GM21360 (cell line): Measurements from ENCODE around the gene SPRED2.

Source experiments
- ATAC-seq: cut with Tn5 transposase; IDR thresholded peaks from one replicate; pipeline ENCODE4 v1.9.1; 2021; ENCODE audit warnings: mild to moderate bottlenecking, moderate library complexity; ENCODE audit not compliant: unreplicated experiment

Gene SPRED2

GRCh38 chr2:65442420-65443020 is 10.1 kb upstream of the SPRED2 start:
- no peak for ATAC-seq

GRCh38 chr2:65438137-65438899 is 5.9 kb upstream of the SPRED2 start:
- ATAC-seq, result no peak

DNA sequence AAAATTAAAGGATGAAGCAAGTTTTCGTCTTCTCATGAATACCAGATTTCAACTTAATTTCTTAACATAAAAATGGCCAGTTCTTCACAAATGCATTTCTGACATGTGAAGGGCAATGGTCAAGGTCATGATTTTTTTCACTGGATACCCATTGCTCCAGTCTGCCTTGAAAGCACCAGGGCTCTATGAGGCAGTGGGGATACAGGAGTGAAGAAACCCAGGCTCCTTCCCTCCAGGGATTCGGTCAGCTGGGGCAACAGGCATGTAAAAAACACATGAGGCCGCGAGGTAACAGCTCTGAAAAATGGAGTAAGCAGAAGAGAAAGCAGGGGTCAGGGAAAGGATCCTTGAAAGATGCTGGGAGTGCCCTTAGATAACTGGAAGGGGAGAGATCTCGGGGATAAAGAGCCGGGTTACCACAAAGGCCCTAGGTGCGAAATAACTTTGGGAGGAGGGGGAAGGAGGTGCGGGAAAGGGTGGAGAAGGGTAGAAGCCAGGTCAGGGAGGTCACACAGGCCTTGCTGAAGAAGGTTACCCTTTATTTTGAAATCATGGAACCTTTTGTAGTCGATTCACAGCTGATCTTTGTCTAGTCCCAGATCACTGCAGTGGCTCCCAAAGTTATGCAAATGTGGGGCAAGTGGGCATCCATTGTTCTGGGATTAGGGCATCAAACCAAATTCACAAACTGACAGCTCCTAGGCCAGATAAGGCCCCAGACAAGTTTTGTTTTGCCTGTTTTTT is 5.2 kb upstream of the SPRED2 start:
- no peak for ATAC-seq

GRCh38 chr2:65436824-65437221 is 4.4 kb upstream of the SPRED2 start:
- peak; percentile 61 for ATAC-seq

DNA sequence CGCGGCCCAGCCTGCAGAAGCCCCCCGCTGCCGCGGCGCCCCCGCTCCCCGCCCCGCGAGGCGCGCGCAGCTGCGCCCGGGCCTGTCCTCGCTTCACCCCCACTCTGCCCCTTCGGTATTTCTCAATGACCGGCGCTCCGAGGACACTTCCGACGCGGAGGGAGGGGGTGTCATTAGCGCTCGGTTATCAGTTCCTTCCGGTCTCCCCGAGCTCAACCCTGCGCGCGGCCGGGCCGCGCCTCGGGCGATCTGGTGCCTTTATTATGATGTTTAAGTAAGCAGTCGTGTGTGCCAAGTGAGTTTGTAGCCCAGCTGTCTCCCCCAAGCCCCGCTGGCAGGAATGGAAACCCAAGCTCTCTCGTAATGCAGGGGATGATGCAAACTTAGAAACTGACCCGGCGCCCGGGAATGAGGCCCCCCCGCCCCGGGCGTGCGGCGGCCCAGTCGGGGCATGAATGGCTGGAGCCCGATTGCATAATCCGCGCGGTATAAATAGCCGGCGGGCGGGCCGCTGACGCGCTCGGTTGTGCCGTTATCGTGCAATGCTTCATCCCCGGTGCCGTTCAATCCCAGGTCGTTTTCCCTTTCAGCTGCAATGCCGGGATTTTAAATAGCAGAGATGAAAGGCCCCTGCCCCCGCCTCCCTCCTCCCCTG is 3.9 kb upstream of the SPRED2 start:
- ATAC-seq, result peak; percentile 24

DNA sequence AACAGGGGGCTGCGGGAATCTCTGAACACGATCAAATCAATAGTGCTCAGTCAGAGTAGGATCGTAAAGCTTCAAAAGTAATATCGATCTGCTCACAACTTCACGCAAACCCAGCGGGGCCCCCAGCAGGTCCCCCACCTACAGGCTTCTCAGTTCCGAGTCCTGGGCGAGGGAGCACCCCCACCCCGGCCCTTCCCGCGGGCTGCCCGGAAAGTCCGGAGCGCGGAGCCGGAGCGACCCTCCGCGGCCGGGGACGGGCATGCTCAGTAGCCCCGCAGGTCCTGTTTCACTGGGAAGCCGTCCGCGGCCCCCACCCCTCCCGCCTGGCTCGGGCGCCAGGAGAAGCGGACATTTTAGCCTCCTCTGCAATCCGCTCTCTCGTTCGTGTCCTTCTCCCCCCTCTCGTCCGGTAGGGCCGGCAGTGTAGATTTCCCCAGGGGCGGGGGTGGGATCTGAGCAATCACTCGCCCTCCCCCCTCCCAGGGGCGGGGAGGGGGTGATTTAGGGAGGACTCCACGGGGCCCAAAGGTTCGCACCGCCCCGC is 3.3 kb upstream of the SPRED2 start:
- ATAC-seq, result peak; percentile 14

DNA sequence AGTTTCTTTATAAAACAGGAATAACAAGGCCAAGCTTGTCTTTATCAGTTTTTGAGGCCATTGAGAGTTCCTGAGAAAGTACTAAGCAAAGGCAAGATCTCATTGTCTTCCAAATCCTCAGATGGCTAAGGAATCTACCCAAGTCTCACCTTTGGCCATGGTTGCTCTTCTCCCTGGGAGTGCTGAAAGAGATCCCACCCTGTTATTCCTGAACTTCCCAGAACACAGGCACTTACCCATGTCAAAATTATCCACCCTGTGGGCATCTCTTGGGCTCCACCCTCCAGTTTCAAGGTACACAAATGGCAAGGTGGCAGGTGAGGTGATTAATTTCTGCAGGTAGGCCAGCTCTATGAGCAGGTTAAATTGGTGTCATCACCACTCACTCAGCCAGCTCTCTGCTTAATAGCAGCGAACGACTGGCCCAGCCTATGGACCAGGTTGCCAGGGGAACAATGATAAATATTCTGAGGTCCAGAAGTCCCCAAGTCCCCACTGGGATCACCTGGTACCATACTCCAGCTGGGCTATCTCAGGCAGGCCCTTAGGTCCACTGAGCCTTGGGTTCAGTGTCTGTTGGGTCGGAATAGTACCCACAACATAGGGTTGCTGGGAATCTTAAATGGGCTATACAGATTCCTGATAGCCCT is 2.3 kb upstream of the SPRED2 start:
- ATAC-seq, result no peak

DNA sequence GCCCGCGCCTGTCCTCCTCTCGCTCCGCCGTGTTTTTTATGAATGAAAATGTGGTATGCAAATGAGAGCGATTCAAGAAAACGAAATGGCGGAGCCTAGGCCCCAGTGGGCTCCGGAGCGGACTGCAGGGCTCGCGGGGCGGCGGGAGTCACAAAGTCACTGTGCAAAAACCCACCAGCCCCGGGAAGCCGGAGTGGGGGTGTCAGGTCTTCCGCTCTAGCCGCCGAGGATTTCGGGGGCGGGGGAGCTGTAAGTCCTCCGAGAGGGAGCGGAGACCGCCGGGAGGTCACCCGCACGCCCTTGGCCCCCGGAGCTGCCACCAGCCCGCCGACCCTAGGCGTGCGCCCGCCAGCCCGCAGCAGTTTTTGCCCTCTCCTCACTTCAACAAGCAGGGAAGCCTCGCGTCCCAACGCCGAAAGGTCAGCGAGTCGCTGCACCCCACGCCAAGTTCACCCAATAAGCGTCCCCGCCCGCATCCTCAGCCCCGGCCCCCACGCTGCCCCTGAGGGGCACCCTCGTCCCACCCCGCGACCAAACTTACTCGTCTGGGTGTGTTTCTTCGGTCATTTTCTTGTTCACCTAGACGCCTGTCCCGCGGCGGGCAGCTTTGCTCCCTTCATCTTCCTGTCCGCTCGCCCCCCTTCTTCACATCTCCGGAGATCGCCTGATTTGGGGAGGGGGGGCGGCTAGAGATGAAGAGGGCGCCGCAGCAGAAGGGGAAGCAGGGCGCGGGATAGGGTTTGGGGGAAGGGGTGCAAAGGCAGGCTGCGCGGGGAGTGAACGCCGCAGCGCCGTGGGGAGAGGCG is 775 bp downstream of the SPRED2 start:
- ATAC-seq, result peak; percentile 29

DNA sequence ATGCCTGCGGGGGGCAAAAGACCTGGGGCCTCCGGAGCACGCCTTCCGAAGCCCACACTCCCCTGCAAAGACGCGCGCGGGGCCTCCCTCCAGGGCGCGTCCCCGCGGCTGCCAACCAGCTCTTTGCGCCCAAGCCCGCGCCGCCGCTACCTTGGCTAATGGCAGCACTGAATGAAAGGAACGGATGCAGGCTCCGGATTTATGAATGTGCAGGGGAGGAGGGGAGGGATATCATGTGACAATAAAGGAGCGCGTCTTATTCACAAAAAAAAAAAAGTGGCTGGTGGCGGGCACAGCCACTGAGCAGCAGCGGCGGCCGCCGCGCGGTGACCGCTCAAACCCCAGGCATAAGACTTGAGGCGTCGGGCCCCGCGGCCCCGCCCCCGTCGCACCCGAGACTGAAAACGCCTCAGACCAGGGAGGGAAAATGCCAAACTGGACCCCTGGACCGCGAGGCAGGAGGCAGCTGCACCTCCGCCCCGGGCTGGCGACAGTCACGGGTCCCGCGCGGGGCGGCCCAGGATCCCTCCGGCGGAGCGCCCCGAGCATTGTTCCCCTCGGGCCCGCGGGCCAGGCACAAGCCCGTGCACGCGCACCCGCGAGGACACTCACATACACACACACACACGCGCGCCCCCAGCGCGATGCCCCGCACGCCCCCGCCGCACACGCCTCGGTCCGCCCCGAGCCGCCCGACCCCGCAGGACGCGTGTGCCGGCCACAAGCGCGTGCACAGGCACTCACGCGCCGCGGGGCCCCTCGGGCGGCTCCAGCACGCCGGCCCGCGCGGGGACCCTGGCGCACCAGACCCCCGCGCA is 1.6 kb downstream of the SPRED2 start:
- peak; percentile 25 for ATAC-seq

DNA sequence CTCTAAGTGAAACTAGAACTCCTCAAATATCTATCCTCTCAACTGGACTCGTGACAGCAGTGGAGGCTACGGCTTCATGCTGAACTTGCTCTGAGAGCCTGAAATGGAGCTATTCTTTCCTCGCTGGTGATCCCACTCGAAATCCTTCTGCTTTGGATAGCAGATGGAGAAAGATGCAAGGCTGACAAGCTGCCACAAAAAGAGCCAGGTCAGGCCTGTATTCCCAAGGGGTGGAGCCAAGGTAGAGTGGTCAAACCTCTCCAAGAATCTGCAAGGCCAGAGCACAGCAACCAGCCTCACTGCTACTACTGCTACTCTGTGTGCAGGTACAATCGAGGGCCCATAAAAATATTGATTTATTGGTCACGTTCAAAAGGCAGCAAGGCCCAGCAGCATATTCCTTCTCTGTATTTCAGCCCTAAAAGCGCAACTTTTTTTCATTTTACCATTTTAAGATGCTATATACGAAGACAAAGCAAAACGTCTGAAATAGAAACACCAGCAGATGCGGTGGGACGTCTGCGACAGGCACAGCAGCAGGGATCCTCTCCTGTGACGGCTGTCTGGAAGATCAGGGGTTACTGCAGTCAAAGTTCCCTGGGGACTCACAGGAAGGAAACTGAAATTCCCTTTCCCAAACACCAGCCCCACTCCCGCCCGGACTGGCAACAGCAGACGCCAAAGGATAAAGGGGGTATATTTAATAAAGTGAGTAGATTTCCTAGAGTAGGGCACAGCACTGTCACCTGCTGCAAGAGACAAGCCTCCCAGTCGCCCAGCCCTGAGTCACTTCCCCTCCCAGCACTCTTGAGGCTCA is 2.4 kb downstream of the SPRED2 start:
- ATAC-seq, result no peak

DNA sequence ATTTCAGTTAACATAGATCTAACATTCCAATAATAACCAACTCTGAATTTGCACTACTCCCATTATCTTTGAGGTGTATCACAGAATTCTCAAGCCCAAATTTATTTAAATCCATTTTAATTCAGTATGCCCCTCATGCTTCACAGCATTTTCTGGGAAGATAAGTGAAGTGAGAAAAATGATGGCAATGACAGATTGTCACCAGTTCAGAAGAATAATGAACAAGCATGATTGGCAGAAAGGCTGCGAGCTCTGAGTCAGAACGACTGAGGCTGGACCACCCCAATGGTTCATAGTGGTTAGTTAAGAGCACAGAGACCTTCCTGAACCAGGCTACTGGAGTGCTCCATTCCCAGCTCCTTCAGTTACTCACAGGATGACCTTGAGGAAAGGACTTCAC is 4.9 kb downstream of the SPRED2 start:
- ATAC-seq, result no peak

DNA sequence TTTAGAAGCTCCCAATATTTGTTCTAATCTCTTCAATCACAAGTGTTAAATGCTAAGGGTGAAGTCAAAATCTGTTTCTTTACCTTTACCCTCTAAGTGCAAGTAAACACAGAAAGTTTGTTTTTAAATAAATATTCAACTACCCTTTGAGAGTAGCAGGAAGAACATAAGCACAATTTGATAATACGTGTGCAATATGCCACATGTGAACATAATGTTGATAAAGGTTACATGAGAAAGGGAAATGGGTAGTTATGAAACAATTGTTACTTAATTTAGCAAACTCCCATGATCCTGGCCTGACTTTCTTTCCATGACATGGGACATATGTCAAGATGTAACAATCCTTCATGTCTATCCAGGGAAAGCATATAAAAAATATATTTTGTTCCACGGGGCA is 7.1 kb downstream of the SPRED2 start:
- no peak for ATAC-seq

DNA sequence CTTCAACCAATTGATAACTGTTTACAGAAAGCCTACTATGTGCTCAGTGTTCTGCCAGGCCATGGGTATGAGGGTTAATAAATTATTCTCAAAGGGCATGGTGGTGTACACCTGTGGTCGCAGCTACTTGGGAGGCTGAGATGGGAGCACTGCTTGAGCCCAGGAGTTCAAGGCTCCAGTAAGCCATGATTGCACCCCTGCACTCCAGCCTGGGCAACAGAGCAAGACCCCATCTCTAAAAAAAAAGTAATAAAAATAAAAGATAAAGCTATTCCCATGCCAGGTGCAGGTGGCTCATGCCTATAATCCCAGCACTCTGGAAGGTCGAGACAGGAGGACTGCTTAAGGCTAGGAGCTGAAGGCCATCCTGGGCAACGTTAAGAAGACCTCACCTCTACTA is 8.0 kb downstream of the SPRED2 start:
- no peak for ATAC-seq

- ATAC-seq, result no peak
Observed at GRCh38 chr2:65421432-65421748, 11.0 kb downstream of the SPRED2 start.

GRCh38 chr2:65420712-65421431 is 11.5 kb downstream of the SPRED2 start:
- ATAC-seq, result peak; percentile 71

DNA sequence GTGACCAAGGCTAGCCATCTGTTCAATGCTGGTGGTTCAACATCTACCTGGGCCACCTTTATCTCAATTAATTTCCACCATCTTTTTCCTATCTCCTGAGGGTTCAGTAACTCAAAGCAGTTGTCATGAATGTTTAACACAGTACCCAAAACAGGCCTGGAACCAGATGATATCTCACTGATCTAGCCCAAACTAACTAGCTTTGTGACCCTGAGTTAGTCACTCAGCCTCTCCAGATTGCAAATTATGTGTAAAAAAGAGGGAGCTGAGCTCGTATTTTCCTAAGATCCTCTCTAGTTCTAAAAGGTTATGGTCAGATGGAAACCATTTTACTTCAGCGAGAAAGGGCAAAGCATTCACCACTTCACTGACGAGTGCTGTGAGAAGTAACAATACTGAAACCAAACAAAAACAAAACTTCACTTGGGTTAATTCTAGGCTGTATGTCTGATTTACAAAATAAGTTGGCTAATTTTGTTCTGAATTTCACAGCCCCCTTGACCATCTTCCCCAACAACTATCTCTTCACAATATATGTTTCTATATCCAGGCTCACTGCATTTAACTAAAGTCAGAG is 14.8 kb downstream of the SPRED2 start:
- ATAC-seq, result no peak

GRCh38 chr2:65416945-65417344 is 15.5 kb downstream of the SPRED2 start:
- no peak for ATAC-seq
